Measurements from ENCODE around the gene GALNT13. TPM values are rescaled to one million over a fixed set of nuclear protein-coding genes. Genes with fewer than 3 reads are reported as not detected.

Gene GALNT13
- total RNA-seq, 1 donor from 2014 or later, result 5.8 TPM

DNA sequence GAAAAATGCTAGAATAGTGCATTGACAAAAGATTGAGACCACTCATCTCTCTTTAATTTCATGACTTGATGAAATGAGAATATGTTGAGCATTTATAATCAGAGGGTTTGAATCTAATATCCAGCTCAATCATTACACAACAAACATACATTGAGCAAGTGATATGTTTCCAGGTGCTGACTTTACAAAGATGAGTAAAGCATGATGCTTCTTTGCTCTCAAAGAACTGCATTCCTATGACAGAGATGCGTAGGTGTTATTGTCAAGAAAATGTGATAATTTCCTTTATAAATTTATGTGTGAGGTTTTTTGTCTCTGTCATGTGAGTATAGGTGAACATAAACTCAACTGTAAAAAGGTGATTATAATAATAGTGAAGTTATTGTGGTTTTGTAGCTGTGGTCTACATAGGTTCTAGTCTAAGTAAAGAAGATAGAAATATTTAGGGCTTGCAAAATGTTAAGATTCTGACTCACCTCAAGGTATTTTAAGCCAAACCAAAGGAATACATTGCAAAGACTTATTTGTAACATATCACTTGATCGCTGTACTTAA, 389.8 kb downstream of the GALNT13 start:
- H3K27me3 ChIP-seq, result no peaks in the 10 kb centered on the region
- H3K4me3 ChIP-seq, result no peak overlapping the region
- intact Hi-C loops (cut with DNase I), result no loop called here
- no peak overlapping the region for H3K27ac ChIP-seq
- DNase-seq (no peak), ATAC-seq (no peak)
- H3K36me3 ChIP-seq, result no peaks in the 10 kb centered on the region
- no peaks in the 10 kb centered on the region for H3K4me1 ChIP-seq
- H3K9me3 ChIP-seq, result no peaks in the 10 kb centered on the region
- TF ChIP-seq, protein P1, sequence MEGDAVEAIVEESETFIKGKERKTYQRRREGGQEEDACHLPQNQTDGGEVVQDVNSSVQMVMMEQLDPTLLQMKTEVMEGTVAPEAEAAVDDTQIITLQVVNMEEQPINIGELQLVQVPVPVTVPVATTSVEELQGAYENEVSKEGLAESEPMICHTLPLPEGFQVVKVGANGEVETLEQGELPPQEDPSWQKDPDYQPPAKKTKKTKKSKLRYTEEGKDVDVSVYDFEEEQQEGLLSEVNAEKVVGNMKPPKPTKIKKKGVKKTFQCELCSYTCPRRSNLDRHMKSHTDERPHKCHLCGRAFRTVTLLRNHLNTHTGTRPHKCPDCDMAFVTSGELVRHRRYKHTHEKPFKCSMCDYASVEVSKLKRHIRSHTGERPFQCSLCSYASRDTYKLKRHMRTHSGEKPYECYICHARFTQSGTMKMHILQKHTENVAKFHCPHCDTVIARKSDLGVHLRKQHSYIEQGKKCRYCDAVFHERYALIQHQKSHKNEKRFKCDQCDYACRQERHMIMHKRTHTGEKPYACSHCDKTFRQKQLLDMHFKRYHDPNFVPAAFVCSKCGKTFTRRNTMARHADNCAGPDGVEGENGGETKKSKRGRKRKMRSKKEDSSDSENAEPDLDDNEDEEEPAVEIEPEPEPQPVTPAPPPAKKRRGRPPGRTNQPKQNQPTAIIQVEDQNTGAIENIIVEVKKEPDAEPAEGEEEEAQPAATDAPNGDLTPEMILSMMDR (IDR thresholded peaks at IDR 0.05), result no peak

DNA sequence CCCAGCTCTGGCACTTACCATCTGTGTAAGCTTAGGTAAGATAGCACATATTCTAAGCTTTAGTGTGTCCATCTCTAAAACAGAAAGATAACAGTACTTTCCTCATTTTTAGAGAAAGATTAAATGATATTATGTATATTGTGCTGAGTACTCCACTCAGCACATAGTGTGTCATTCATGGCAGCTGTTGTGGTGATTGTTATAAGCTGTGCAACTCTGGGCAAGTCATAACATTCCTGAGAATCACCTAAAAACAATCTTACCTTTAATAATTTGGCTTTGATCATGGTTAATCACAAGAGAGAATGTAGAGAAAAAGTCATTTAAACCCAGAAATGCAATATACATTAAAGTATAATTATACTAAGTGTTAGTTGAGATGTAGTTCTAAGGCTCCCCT, 391.5 kb downstream of the GALNT13 start:
- intact Hi-C loops (cut with DNase I), result no loop called here
- no peaks in the 10 kb centered on the region for H3K27me3 ChIP-seq
- H3K36me3 ChIP-seq, result no peaks in the 10 kb centered on the region
- ATAC-seq (no peak), DNase-seq (no peak)
- no peak overlapping the region for H3K27ac ChIP-seq
- H3K4me1 ChIP-seq, result no peaks in the 10 kb centered on the region
- TF ChIP-seq, protein P1 (IDR thresholded peaks at IDR 0.05), result no peak
- no peak overlapping the region for H3K4me3 ChIP-seq
- H3K9me3 ChIP-seq, result no peaks in the 10 kb centered on the region

DNA sequence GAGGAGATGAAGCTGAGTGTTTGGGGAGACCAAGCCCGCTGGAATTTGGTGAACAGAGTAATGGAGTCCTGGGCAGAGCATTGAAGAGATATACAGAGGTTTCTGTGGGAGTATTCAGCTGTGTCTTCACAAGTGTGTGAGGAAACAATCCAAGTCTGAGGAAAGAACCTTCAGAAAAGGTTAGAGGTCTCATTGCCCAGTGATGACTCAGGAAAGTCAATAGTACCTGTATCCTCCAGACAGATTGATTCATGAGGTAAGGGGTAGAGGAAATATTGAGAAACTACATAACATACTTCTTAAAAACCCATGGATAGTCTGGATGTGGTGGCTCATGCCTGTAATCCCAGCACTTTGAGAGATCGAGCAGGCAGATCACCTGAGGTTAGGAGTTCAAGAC, 392.3 kb downstream of the GALNT13 start:
- Histone ChIP-seq H3K4me3 (no peak overlapping the region), H3K36me3 (no peaks in the 10 kb centered on the region), H3K27me3 (no peaks in the 10 kb centered on the region), H3K9me3 (no peaks in the 10 kb centered on the region), H3K27ac (no peak overlapping the region), H3K4me1 (no peaks in the 10 kb centered on the region)
- intact Hi-C loops (cut with DNase I), result no loop called here
- TF ChIP-seq, protein P1 (IDR thresholded peaks at IDR 0.05), result no peak
- ATAC-seq (no peak), DNase-seq (no peak)

DNA sequence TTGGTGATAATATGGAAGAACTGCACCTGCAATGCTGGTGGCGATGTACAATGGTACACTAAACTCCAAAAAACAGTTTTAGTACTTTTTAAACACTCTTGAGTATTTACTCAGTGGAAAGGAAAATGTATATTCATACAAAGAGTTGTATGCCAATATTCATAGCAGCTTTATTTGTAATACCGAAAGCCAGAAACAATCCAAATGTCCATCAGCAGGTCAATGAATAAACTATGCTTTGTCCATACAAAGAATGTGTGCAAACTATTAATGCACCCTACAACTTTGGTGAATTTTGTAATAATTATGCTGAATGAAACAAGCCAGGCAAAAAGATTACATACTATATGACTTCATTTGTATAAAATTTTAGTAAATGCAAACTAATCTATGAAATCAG, 396.3 kb downstream of the GALNT13 start:
- Histone ChIP-seq H3K27me3 (no peaks in the 10 kb centered on the region), H3K4me1 (no peaks in the 10 kb centered on the region), H3K9me3 (no peaks in the 10 kb centered on the region), H3K4me3 (no peak overlapping the region), H3K36me3 (no peaks in the 10 kb centered on the region), H3K27ac (no peak overlapping the region)
- TF ChIP-seq, protein P1 (IDR thresholded peaks at IDR 0.05), result no peak
- DNase-seq (no peak), ATAC-seq (no peak)
- intact Hi-C loops (cut with DNase I), result no loop called here

DNA sequence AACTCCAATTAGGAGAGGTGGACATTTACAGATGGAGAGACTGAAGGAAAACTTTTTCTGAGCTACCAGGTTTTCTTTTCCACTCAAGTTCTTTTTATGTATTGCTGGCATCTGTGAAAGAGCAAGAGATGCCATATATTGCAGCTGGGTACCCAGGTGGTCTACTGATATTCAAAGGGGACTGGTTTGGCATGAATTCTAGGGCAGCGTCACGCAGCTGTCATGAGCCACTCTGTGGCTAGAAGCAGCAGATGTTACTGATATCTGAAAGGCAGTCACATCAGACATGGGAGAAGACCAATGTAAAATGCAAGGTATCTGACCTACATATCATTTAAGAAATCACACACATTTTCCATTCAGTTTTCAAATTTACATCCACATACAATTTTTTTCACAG, 408.8 kb downstream of the GALNT13 start:
- intact Hi-C loops (cut with DNase I), result no loop called here
- DNase-seq (no peak), ATAC-seq (no peak)
- Histone ChIP-seq H3K27ac (no peak overlapping the region), H3K4me3 (no peak overlapping the region), H3K27me3 (no peaks in the 10 kb centered on the region), H3K9me3 (peaks cover under 1% of the 10 kb centered on the region), H3K36me3 (no peaks in the 10 kb centered on the region), H3K4me1 (no peaks in the 10 kb centered on the region)
- TF ChIP-seq, protein P1 (IDR thresholded peaks at IDR 0.05), result no peak

DNA sequence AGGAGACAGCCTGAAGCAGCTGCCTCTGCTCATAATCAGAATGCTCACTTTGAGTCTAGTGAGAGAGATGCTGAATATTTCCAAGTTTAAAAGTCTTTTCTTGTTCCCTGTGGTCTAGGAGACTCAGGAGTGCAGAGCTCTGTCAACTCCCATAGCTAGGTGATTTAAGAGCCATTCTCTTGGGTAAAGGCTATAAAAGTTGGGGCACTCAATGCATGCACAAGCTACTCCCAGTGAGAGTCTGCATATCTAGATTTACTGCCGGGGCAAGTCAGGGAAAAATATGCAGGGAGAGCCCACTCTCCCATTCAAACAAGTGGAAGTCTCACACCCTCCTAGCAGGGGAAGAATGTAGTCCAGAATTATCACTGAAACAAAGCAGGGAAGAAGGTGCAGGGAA, 418.1 kb downstream of the GALNT13 start:
- Histone ChIP-seq H3K27ac (no peak overlapping the region), H3K9me3 (peaks cover 4% of the 10 kb centered on the region), H3K27me3 (no peaks in the 10 kb centered on the region), H3K4me3 (no peak overlapping the region), H3K36me3 (no peaks in the 10 kb centered on the region), H3K4me1 (no peaks in the 10 kb centered on the region)
- ATAC-seq (no peak), DNase-seq (no peak)
- intact Hi-C loops (cut with DNase I), result no loop called here
- TF ChIP-seq, protein P1 (IDR thresholded peaks at IDR 0.05), result no peak

Data from upper lobe of right lung (tissue), 1 donor.